Panc1 (cell line): Measurements from ENCODE around the gene OVOL1. TPM values are rescaled to one million over a fixed set of nuclear protein-coding genes. Genes with fewer than 3 reads are reported as not detected.

ENCODE experiments used
- ATAC-seq: fragments of 200-7000 bp; cut with Tn5 transposase; 2 replicates; pipeline ENCODE4 v1.9.1; 2020; ENCODE audit warnings: mild to moderate bottlenecking, moderate library complexity
- BruUV-seq: library from RNA; stranded (reverse); fragments of 400-500 nt; replicated peaks from 2 replicates; lab custom pipeline; 2021; lab: Mats Ljungman, UMichigan
- CTCF ChIA-PET: fragments of 300-600 bp; sonication (Branson Sonifier 250); formaldehyde crosslinking; loops from one replicate; lab custom pipeline; 2022; ENCODE audit warnings: antibody characterized with exemption; lab: Charles Lee
- POLR2A ChIA-PET: fragments of 300-600 bp; sonication (Branson Sonifier 250); formaldehyde crosslinking; loops from one replicate; lab custom pipeline; 2022; ENCODE audit warnings: antibody characterized with exemption; lab: Charles Lee
- DNase-seq: peaks from one replicate; pipeline ENCODE4 v3.0.0-alpha.2; 2010; ENCODE audit warnings: low read depth, low spot score
- H3K27ac ChIP-seq: 2 replicates; pipeline ENCODE4 v1.5.1; 2011; ENCODE audit warnings: mild to moderate bottlenecking, low read length, inconsistent platforms
- H3K27me3 ChIP-seq: fragments of 200-500 bp; sonication (Bioruptor generic); 2 replicates; pipeline ENCODE4 v1.6.0; 2014; ENCODE audit warnings: low read length, inconsistent platforms; ENCODE audit not compliant: control insufficient read depth, insufficient read depth
- H3K36me3 ChIP-seq: fragments of 200-500 bp; sonication (Bioruptor generic); 2 replicates; pipeline ENCODE4 v1.5.1; 2014; ENCODE audit warnings: inconsistent platforms, mild to moderate bottlenecking, low read length, moderate library complexity; ENCODE audit not compliant: control insufficient read depth, insufficient read depth
- H3K4me1 ChIP-seq: 2 replicates; pipeline ENCODE4 v1.5.1; 2011; ENCODE audit warnings: inconsistent platforms, mild to moderate bottlenecking, low read length, moderate library complexity; ENCODE audit not compliant: control insufficient read depth, insufficient read depth
- H3K4me3 ChIP-seq, 2 experiments: 2 replicates each; pipeline ENCODE4 v1.5.1; 2011 to 2012; ENCODE audit warnings: low read depth in 2 of 2, low read length in 2 of 2, mild to moderate bottlenecking in 2 of 2, inconsistent platforms in 1 of 2, moderate library complexity in 1 of 2
- H3K9me3 ChIP-seq: fragments of 200-500 bp; sonication (Bioruptor generic); 2 replicates; pipeline ENCODE4 v1.5.1; 2014; ENCODE audit warnings: low read depth, mild to moderate bottlenecking, inconsistent platforms, low read length, moderate library complexity; ENCODE audit not compliant: control insufficient read depth, insufficient read depth
- POLR2AphosphoS5 ChIP-seq: IDR thresholded peaks from 2 replicates; pipeline ENCODE4 v1.6.1; 2012; ENCODE audit warnings: mild to moderate bottlenecking, low read depth, low read length, moderate library complexity
- TCF7L2 ChIP-seq: IDR thresholded peaks from 2 replicates; pipeline ENCODE4 v1.6.1; 2011; ENCODE audit warnings: mild to moderate bottlenecking, low read depth, low read length, inconsistent platforms
- in situ Hi-C: cut with HindIII; loops from 2 replicates; pipeline ENCODE4 v1.10.0; 2016; ENCODE audit warnings: low sequenced_read_pairs, low pct_unique_long_range_greater_than_20kb
- intact Hi-C: fragments of 100-400 bp; cut with micrococcal nuclease; formaldehyde crosslinking; loops from one replicate; pipeline ENCODE4 v1.10.0; 2022; ENCODE audit not compliant: unreplicated experiment
- total RNA-seq: library from RNA; stranded (reverse); gene quantifications from one replicate; pipeline ENCODE4 v1.2.1, GENCODE V29; 2021; ENCODE audit not compliant: unreplicated experiment
- TF ChIP-seq, protein P1 (sequence below): fragments of 450-650 bp; IDR thresholded peaks from 2 replicates; pipeline ENCODE4 v1.5.1; 2017; ENCODE audit warnings: mild to moderate bottlenecking

Gene OVOL1
- total RNA-seq, 1 experiment from 2014 or later, result 0.23 TPM

DNA sequence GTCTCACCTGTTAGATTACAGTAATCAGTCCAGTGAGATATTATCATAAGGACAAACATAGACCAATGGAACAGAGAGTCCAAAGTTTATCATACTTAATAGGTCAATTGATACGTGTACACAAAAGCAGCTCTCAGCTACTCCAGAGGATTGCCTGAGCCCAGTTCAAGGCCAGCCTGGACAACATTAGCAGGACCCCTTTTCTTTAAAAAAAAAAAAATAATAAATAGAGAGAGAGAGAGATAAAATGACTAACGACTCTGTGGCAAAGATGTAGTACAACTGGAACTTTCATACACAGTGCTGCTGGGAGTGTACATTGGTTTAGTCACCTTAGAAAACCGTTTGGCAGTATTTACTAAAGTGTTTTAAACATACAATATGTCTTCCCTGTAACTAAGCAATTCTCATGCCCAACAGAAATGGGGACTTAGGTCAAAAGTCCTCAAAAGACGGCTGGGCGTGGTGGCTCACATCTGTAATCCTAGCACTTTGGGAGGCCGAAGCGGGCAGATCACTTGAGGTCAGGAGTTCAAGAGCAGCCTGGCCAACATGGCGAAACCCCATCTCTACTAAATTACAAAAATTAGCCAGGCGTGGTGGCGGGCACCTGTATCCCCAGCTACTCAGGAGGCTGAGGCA is 57.5 kb downstream of the OVOL1 start:
- intact Hi-C loops, result no loop called here
- DNase-seq (no peak), ATAC-seq (no peak)
- Histone ChIP-seq H3K9me3 (no peaks in the 10 kb centered on the region), H3K27ac (no peak overlapping the region), H3K36me3 (no peaks in the 10 kb centered on the region), H3K4me3 (no peak overlapping the region), H3K27me3 (no peaks in the 10 kb centered on the region), H3K4me1 (0 out of 2 replicates have a peak, but pooled peaks cover 3% of the 10 kb centered on the region)
- in situ Hi-C loops, result no loop called here
- BruUV-seq, result no TSS peak
- CTCF ChIA-PET, result interaction anchor here (0.7 kb wide), 1 partner anchor 185 kb away, joined by 3 read pairs; no protein-coding TSS in a partner anchor
- POLR2A ChIA-PET, result interaction anchor here (0.6 to 0.7 kb wide), 2 partner anchors 22 to 127 kb away, joined by 3 to 16 read pairs; no protein-coding TSS in a partner anchor
- TF ChIP-seq POLR2AphosphoS5 (no peak), TCF7L2 (no peak)
- TF ChIP-seq, protein P1, sequence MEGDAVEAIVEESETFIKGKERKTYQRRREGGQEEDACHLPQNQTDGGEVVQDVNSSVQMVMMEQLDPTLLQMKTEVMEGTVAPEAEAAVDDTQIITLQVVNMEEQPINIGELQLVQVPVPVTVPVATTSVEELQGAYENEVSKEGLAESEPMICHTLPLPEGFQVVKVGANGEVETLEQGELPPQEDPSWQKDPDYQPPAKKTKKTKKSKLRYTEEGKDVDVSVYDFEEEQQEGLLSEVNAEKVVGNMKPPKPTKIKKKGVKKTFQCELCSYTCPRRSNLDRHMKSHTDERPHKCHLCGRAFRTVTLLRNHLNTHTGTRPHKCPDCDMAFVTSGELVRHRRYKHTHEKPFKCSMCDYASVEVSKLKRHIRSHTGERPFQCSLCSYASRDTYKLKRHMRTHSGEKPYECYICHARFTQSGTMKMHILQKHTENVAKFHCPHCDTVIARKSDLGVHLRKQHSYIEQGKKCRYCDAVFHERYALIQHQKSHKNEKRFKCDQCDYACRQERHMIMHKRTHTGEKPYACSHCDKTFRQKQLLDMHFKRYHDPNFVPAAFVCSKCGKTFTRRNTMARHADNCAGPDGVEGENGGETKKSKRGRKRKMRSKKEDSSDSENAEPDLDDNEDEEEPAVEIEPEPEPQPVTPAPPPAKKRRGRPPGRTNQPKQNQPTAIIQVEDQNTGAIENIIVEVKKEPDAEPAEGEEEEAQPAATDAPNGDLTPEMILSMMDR, result no peak

Other genes with a start within 250 kb of the OVOL1 start
- gene LTBP3, start 228.7 kb upstream of the OVOL1 start, total RNA-seq, result 133 TPM
- 61.2 TPM for gene ZNRD2, start 216.6 kb upstream of the OVOL1 start, total RNA-seq
- gene FAM89B, start 214.5 kb upstream of the OVOL1 start, total RNA-seq, result 102 TPM
- 108 TPM for gene EHBP1L1, start 211.0 kb upstream of the OVOL1 start, total RNA-seq
- 0.69 TPM for gene KCNK7, start 191.3 kb upstream of the OVOL1 start, total RNA-seq
- 124 TPM for gene MAP3K11, start 172.8 kb upstream of the OVOL1 start, total RNA-seq
- 74.5 TPM for gene PCNX3, start 171.3 kb upstream of the OVOL1 start, total RNA-seq
- 86.9 TPM for gene SIPA1, start 149.0 kb upstream of the OVOL1 start, total RNA-seq
- gene RELA, start 124.1 kb upstream of the OVOL1 start, total RNA-seq, result 141 TPM
- 84.2 TPM for gene KAT5, start 74.8 kb upstream of the OVOL1 start, total RNA-seq
- 107 TPM for gene RNASEH2C, start 66.3 kb upstream of the OVOL1 start, total RNA-seq
- gene AP5B1, start 6.1 kb upstream of the OVOL1 start, total RNA-seq, result 35.0 TPM
- not detected for gene SNX32, start 46.9 kb downstream of the OVOL1 start, total RNA-seq
- 1,911 TPM for gene CFL1, start 71.1 kb downstream of the OVOL1 start, total RNA-seq
- gene MUS81, start 73.4 kb downstream of the OVOL1 start, total RNA-seq, result 140 TPM
- 23.7 TPM for gene EFEMP2, start 85.7 kb downstream of the OVOL1 start, total RNA-seq
- gene CTSW, start 92.8 kb downstream of the OVOL1 start, total RNA-seq, result not detected
- gene FIBP, start 101.4 kb downstream of the OVOL1 start, total RNA-seq, result 105 TPM
- gene CCDC85B, start 103.6 kb downstream of the OVOL1 start, total RNA-seq, result 85.4 TPM
- 186 TPM for gene FOSL1, start 113.3 kb downstream of the OVOL1 start, total RNA-seq
- 84.7 TPM for gene C11orf68, start 132.0 kb downstream of the OVOL1 start, total RNA-seq
- gene DRAP1, start 132.4 kb downstream of the OVOL1 start, total RNA-seq, result 581 TPM
- gene TSGA10IP, start 158.4 kb downstream of the OVOL1 start, total RNA-seq, result not detected
- 76.4 TPM for gene SART1, start 174.7 kb downstream of the OVOL1 start, total RNA-seq
- 64.6 TPM for gene EIF1AD, start 215.1 kb downstream of the OVOL1 start, total RNA-seq
- gene BANF1, start 215.4 kb downstream of the OVOL1 start, total RNA-seq, result 494 TPM
- gene CST6, start 224.9 kb downstream of the OVOL1 start, total RNA-seq, result 0.23 TPM
- gene CATSPER1, start 239.4 kb downstream of the OVOL1 start, total RNA-seq, result 0.15 TPM